22Rv1 (cell line): ENCODE measurements around the gene POLA1.

ENCODE experiments used
- ZFX ChIP-seq: fragments of 450-650 bp; IDR thresholded peaks from 2 replicates; pipeline ENCODE4 v1.6.1; 2017; ENCODE audit warnings: antibody characterized with exemption, borderline replicate concordance
- TF ChIP-seq, protein P1 (sequence below): fragments of 450-650 bp; IDR thresholded peaks from 2 replicates; pipeline ENCODE4 v1.5.1; 2017; ENCODE audit warnings: mild to moderate bottlenecking

DNA sequence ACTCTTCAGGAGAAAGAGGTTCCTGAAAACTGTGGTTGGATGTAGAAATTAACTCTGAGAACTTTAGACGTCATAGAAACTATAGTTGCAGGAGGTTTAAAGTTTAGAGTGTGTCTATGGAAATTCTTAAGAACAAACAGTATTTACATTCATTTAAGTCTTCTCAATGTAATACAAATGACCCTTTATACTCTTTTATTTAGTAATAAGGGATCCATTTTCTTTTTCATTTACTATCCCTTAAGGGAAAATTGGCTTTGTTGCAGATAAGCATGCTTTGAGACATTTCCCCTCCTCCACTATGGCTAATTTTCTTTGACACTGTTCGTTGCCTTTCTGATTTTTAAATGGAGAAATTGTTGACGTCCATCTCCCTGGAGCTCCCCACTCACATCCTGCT is 96.4 kb downstream of the POLA1 start:
- TF ChIP-seq, protein P1, sequence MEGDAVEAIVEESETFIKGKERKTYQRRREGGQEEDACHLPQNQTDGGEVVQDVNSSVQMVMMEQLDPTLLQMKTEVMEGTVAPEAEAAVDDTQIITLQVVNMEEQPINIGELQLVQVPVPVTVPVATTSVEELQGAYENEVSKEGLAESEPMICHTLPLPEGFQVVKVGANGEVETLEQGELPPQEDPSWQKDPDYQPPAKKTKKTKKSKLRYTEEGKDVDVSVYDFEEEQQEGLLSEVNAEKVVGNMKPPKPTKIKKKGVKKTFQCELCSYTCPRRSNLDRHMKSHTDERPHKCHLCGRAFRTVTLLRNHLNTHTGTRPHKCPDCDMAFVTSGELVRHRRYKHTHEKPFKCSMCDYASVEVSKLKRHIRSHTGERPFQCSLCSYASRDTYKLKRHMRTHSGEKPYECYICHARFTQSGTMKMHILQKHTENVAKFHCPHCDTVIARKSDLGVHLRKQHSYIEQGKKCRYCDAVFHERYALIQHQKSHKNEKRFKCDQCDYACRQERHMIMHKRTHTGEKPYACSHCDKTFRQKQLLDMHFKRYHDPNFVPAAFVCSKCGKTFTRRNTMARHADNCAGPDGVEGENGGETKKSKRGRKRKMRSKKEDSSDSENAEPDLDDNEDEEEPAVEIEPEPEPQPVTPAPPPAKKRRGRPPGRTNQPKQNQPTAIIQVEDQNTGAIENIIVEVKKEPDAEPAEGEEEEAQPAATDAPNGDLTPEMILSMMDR: no peak
- no peak for TF ChIP-seq ZFX
